Measurements from ENCODE around the gene MARK2. TPM values are rescaled to one million over a fixed set of nuclear protein-coding genes. Genes with fewer than 3 reads are reported as not detected.

MARK2 gene
- polyA plus RNA-seq, 1 of the 3 experiments (the other 2 are of a cell fraction): 18.8 TPM

DNA sequence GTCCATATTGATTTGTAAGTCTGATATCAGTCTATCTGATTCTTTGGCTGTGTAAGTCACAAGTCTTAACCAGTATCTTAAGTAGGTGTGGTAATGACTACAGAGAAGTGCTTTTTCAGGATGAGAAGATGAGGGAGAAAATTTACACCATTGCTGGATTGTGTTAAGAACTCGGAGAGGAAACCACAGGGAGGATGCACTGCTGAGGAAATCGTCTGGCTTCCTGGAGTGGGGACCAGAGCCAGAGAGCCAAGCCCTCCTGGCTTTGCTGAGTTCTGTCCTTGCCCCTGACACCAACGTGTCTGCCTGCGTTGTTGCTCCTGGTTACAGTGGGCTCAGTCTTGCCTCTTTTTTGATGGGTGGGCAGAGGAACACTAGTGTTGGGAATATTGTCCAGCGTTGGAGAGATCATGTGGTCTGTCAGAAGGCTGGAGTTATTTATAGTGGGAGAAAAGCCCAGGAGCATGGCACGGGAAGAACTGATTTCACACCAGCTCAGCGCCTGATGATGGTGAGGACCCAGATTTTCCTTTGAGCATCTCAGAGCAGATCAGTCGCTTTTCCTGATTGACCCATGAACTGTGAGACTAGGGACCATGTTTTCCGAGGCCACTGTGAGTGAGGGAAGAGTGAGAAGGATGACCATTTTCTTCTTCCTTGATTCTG is 29.6 kb downstream of the MARK2 start:
- H3K27ac ChIP-seq (ENCODE audit: low read depth in 2 of 2, low read length in 1 of 2): no peak overlapping the region
- TF ChIP-seq TAF1 (IDR thresholded peaks at IDR 0.05; ENCODE audit: borderline replicate concordance, low read depth, low read length): no peak
- TF ChIP-seq, protein P1, sequence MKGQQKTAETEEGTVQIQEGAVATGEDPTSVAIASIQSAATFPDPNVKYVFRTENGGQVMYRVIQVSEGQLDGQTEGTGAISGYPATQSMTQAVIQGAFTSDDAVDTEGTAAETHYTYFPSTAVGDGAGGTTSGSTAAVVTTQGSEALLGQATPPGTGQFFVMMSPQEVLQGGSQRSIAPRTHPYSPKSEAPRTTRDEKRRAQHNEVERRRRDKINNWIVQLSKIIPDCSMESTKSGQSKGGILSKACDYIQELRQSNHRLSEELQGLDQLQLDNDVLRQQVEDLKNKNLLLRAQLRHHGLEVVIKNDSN (IDR thresholded peaks at IDR 0.05; ENCODE audit: borderline replicate concordance, low read depth): no peak
- TF ChIP-seq GATA2 (CRISPR knock-in tag; IDR thresholded peaks at IDR 0.05): no peak
- no peak for TF ChIP-seq TCF12 (IDR thresholded peaks at IDR 0.05)
- TF ChIP-seq GABPA (IDR thresholded peaks at IDR 0.05; ENCODE audit: low read depth): no peak
- TF ChIP-seq, protein P2, sequence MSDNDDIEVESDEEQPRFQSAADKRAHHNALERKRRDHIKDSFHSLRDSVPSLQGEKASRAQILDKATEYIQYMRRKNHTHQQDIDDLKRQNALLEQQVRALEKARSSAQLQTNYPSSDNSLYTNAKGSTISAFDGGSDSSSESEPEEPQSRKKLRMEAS (IDR thresholded peaks at IDR 0.05; ENCODE audit: low read depth): no peak
- TF ChIP-seq RFX5 (IDR thresholded peaks at IDR 0.05; ENCODE audit: low read length): no peak
- TF ChIP-seq SMC3 (IDR thresholded peaks at IDR 0.05; ENCODE audit: low read depth, low read length): no peak
- no peak for TF ChIP-seq MXI1 (IDR thresholded peaks at IDR 0.05; ENCODE audit: low read depth, low read length)
- no peak for TF ChIP-seq JUND (IDR thresholded peaks at IDR 0.05)
- no peak for TF ChIP-seq EP300 (IDR thresholded peaks at IDR 0.05; ENCODE audit: borderline replicate concordance in 1 of 2, low read depth in 1 of 2, low read length in 1 of 2)
- no peak for TF ChIP-seq TEAD4 (IDR thresholded peaks at IDR 0.05; ENCODE audit: borderline replicate concordance, insufficient read depth)
- no peak for TF ChIP-seq CHD2 (IDR thresholded peaks at IDR 0.05; ENCODE audit: low read length, partially characterized antibody)
- TF ChIP-seq EZH2phosphoT487 (IDR thresholded peaks at IDR 0.05; ENCODE audit: borderline replicate concordance, low read depth): no peak
- TF ChIP-seq, protein P3, sequence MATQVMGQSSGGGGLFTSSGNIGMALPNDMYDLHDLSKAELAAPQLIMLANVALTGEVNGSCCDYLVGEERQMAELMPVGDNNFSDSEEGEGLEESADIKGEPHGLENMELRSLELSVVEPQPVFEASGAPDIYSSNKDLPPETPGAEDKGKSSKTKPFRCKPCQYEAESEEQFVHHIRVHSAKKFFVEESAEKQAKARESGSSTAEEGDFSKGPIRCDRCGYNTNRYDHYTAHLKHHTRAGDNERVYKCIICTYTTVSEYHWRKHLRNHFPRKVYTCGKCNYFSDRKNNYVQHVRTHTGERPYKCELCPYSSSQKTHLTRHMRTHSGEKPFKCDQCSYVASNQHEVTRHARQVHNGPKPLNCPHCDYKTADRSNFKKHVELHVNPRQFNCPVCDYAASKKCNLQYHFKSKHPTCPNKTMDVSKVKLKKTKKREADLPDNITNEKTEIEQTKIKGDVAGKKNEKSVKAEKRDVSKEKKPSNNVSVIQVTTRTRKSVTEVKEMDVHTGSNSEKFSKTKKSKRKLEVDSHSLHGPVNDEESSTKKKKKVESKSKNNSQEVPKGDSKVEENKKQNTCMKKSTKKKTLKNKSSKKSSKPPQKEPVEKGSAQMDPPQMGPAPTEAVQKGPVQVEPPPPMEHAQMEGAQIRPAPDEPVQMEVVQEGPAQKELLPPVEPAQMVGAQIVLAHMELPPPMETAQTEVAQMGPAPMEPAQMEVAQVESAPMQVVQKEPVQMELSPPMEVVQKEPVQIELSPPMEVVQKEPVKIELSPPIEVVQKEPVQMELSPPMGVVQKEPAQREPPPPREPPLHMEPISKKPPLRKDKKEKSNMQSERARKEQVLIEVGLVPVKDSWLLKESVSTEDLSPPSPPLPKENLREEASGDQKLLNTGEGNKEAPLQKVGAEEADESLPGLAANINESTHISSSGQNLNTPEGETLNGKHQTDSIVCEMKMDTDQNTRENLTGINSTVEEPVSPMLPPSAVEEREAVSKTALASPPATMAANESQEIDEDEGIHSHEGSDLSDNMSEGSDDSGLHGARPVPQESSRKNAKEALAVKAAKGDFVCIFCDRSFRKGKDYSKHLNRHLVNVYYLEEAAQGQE (IDR thresholded peaks at IDR 0.05; ENCODE audit: low read depth, low read length): no peak
- TF ChIP-seq YY1 (IDR thresholded peaks at IDR 0.05; ENCODE audit: low read depth): no peak
- TF ChIP-seq FOXM1 (IDR thresholded peaks at IDR 0.05; ENCODE audit: low read depth): no peak
- peaks cover 27 to 34% of the 10 kb centered on the region in 2 experiments; a peak in 3 of 4 replicates for H3K4me1 ChIP-seq (ENCODE audit: control insufficient read depth in 1 of 2, insufficient read depth in 2 of 2, low read depth in 1 of 2, low read length in 1 of 2)
- H4K20me1 ChIP-seq (ENCODE audit: insufficient read depth): peaks cover 82% of the 10 kb centered on the region
- WGBS (ENCODE audit: low lambda C conversion rate): 89% methylated on average over 7 of the region's 9 CpGs
- H3K9me2 ChIP-seq: no peaks in the 10 kb centered on the region
- H3K9ac ChIP-seq: no peak overlapping the region
- H3K36me3 ChIP-seq (replicated peaks in 1 of 2; ENCODE audit: control insufficient read depth in 1 of 2, insufficient read depth in 2 of 2, low read length in 1 of 2): peaks cover 0 to 3% of the 10 kb centered on the region in 2 experiments
- no peak overlapping the region for H2AFZ ChIP-seq (ENCODE audit: low read depth)
- H3K79me2 ChIP-seq (ENCODE audit: insufficient read depth): peaks cover 71% of the 10 kb centered on the region
- no peak for DNase-seq
- no peaks in the 10 kb centered on the region for H3K27me3 ChIP-seq (ENCODE audit: insufficient read depth)
- H3K4me2 ChIP-seq: no peak overlapping the region
- POLR2A ChIA-PET: no interaction called here
- CTCF ChIA-PET: interaction anchor here (5.4 kb wide), 1 partner anchor 31 kb away, joined by 23 read pairs; the partner anchor contains the start of gene MARK2
- no peaks in the 10 kb centered on the region for H3F3A ChIP-seq (replicated peaks; ENCODE audit: insufficient read depth)
- H3K4me3 ChIP-seq (ENCODE audit: low read depth in 2 of 2, low read length in 1 of 2): no peak overlapping the region
- H3K9me3 ChIP-seq: no peaks in the 10 kb centered on the region

All from SK-N-SH (cell line).